ENCODE measurements around the gene GJD2. TPM values are rescaled to one million over a fixed set of nuclear protein-coding genes. Genes with fewer than 3 reads are reported as not detected.

The GJD2 gene
- total and polyA plus RNA-seq, 3 experiments from 2014 or later, result not detected

- no peaks in the 10 kb centered on the region for H3K36me3 Mint-ChIP-seq
- no peaks in the 10 kb centered on the region for H3K9me3 Mint-ChIP-seq
- Histone ChIP-seq H3K27me3 (ENCODE audit: insufficient read depth, low read length, poor library complexity, severe bottlenecking) (no peaks in the 10 kb centered on the region), H3K36me3 (ENCODE audit: insufficient read depth, low read length) (no peaks in the 10 kb centered on the region), H3K9me3 (ENCODE audit: low read length) (no peaks in the 10 kb centered on the region), H3K4me3 (ENCODE audit: low read length) (no peak overlapping the region), H3K27ac (ENCODE audit: low read depth, low read length) (no peak overlapping the region), H3K4me1 (ENCODE audit: insufficient read depth, low read length) (no peaks in the 10 kb centered on the region)
- peaks cover 16 to 54% of the 10 kb centered on the region in 2 donors for H3K27me3 Mint-ChIP-seq
- CTCF ChIA-PET, result no interaction called here
- no peak overlapping the region for H3K4me3 Mint-ChIP-seq
- H3K27ac Mint-ChIP-seq, result no peak overlapping the region
- no peaks in the 10 kb centered on the region for H3K4me1 Mint-ChIP-seq
- no peak for DNase-seq
- POLR2A ChIA-PET, result no interaction called here
Measured at GRCh38 chr15:34708422-34708821, 46.4 kb downstream of the GJD2 start.

- H3K4me1 ChIP-seq (ENCODE audit: insufficient read depth, low read length), result no peaks in the 10 kb centered on the region
- no peaks in the 10 kb centered on the region for H3K27me3 ChIP-seq (ENCODE audit: insufficient read depth, low read length, poor library complexity, severe bottlenecking)
- H3K36me3 Mint-ChIP-seq, result no peaks in the 10 kb centered on the region
- no peak for DNase-seq
- H3K4me3 ChIP-seq (ENCODE audit: low read length), result no peak overlapping the region
- H3K9me3 ChIP-seq (ENCODE audit: low read length), result no peaks in the 10 kb centered on the region
- no peak overlapping the region for H3K27ac Mint-ChIP-seq
- ChIA-PET POLR2A (no interaction called here), CTCF (no interaction called here)
- peaks cover 10 to 37% of the 10 kb centered on the region in 2 donors for H3K27me3 Mint-ChIP-seq
- no peak overlapping the region for H3K27ac ChIP-seq (ENCODE audit: low read depth, low read length)
- H3K4me3 Mint-ChIP-seq, result no peak overlapping the region
- H3K9me3 Mint-ChIP-seq, result no peaks in the 10 kb centered on the region
- no peaks in the 10 kb centered on the region for H3K36me3 ChIP-seq (ENCODE audit: insufficient read depth, low read length)
- H3K4me1 Mint-ChIP-seq, result no peaks in the 10 kb centered on the region
Measured at GRCh38 chr15:34701536-34701935, 53.3 kb downstream of the GJD2 start.

Other genes starting within 250 kb of the GJD2 start
- 100 to 1,000 TPM; 132 to 136 TPM for gene GOLGA8B, start 171.3 kb downstream of the GJD2 start, total RNA-seq
- gene GOLGA8B, start 171.3 kb downstream of the GJD2 start, polyA plus RNA-seq, result 4.7 TPM
- gene ACTC1, start 40.6 kb upstream of the GJD2 start, total RNA-seq, result not detected
- gene ACTC1, start 40.6 kb upstream of the GJD2 start, polyA plus RNA-seq, result not detected
- gene AQR, start 214.7 kb upstream of the GJD2 start, total RNA-seq, result 10 to 100 TPM; 41.7 to 46.0 TPM
- 14.8 TPM for gene AQR, start 214.7 kb upstream of the GJD2 start, polyA plus RNA-seq
- 10 to 100 TPM; 63.6 to 68.0 TPM for gene ZNF770, start 233.3 kb upstream of the GJD2 start, total RNA-seq
- 112 TPM for gene ZNF770, start 233.3 kb upstream of the GJD2 start, polyA plus RNA-seq